ENCODE data around the gene CNP. TPM values are rescaled to one million over a fixed set of nuclear protein-coding genes. Genes with fewer than 3 reads are reported as not detected.
A peak's percentile ranks its signal among the peaks of the same experiment; 100 is the strongest.
"Not testable (repeated sequence)": the region's sequence is repeated elsewhere in the genome, so short reads cannot be mapped to it uniquely, and the experiment has no call there.

CNP gene
- 39.5 and 41.6 TPM in 2 replicates for total RNA-seq (2014; rRNA removed; shearing (Covaris generic))

DNA sequence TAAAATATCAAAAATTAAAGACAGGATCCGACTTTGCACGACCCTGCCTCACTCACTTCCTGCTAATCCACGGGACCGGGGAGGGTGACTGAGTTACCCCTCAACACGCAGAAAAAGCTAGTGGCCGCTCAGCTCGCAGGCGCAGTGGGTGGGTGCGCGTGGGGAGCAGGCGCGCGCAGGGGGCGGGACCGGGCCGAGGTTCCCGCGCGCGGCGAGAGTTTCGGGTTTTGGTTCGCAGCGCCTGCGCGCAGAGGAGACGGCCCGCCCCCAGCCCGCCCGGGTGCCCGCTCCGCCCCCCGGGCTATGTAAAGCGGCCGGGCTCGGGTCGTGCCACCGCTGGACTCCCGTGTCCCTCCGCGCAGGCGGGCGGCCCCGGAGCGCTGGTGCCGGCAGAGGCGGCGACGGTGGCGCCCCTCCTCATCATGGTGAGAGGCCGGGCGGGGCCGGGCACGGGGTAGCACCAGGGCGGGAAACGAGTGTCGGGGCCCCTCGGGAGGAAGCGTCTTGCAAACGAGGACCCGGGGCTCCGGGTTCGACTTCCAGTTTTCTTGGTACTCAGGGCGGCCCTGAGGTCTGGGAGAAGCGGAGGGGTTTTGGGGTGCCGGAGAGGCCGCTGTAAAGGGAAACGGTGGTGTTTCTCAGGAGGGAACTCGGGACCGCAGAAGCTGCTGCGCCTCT is at the start of gene CNP:
Gene CNP (plus strand): TSS at position 333 of the 678 bp plus-strand sequence. CDS start 90 bp downstream, at position 423.
- DNase-seq (ENCODE audit: low read depth) = peak; percentile 92

- DNase-seq (ENCODE audit: low read depth) = no peak
These were observed 49.4 kb upstream of the CNP start for GRCh38 chr17:41917192-41917591.

DNA sequence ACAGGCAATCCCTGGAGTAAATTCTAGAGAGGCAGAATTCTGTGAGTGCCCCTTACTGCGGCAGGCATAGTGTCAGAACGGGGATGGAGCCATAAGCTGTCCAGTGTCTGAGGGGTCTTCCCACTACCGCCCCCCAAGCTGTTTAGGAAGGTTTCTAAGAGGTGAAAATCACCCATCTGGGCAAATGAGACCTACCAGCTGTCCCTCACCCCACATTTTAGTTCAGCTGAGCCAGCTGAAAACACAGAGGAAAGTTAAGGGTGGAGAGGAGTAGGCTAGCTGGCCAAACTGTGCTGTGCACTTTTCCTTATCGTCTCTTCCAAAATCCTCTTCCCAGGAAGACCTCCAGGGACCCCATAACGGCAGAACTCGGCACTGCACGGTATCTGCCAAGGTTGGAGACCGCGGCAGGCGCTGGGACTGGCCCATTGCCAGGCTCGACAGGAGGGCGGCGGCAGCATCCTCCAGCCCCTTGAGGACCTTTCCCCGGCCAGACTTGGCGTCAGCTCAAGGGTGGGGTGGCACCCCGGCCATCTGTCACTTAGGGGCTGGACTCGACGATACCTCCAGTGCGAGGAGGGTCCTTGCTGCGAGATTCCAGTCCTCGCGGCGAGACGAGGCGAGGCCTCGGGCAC is 48.8 kb upstream of the CNP start:
- peak; percentile 71 for DNase-seq (ENCODE audit: low read depth)

DNA sequence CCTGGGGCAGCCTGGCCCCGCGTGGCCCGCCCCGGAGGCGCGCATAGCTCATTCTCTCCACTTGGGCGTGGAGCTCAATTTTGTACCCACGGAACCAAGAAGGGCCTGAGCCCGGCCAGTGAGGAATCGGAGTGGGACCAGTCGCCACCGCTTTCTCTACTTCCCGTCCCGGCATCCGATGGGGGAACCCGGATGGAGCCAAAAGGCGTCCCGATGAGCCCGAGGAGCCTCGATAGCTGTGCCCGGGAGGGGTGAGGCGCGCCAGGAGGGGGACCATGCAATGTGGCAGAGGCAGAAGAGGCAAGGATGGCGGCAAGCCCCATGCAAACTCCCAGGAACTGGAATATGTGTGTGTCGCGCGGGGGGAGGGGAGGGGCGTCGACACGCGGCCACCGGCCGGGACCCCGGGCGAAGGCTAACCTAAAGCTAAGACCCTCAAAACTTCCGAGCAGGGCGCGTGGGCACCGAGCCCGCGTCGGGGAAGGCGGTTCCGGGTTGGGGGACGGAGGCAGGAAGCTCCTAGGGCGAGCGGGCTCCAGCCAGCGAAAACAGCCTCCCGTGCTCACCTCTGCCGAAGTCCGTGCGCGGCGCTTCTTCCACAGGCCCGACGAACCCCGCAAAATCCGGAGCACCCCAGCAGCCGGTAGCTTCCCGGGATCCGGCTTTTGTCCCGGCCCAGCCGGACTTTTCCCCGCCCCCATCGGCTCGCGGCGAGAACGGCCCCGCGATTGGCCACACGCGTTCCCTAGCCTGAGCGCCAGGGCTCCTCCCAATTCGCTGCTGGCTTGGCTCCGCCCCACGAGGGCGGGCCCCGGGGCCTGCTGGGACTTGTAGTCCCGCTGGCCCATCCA is 48.1 kb upstream of the CNP start, which contains the start of gene ACLY:
Gene ACLY (minus strand): TSS at position 638 of the 851 bp plus-strand sequence. CDS start 5,078 bp downstream, outside the sequence.
- DNase-seq (ENCODE audit: low read depth) = peak; percentile 99

GRCh38 chr17:41919165-41919817 is 47.3 kb upstream of the CNP start:
- DNase-seq (ENCODE audit: low read depth) = no peak

DNA sequence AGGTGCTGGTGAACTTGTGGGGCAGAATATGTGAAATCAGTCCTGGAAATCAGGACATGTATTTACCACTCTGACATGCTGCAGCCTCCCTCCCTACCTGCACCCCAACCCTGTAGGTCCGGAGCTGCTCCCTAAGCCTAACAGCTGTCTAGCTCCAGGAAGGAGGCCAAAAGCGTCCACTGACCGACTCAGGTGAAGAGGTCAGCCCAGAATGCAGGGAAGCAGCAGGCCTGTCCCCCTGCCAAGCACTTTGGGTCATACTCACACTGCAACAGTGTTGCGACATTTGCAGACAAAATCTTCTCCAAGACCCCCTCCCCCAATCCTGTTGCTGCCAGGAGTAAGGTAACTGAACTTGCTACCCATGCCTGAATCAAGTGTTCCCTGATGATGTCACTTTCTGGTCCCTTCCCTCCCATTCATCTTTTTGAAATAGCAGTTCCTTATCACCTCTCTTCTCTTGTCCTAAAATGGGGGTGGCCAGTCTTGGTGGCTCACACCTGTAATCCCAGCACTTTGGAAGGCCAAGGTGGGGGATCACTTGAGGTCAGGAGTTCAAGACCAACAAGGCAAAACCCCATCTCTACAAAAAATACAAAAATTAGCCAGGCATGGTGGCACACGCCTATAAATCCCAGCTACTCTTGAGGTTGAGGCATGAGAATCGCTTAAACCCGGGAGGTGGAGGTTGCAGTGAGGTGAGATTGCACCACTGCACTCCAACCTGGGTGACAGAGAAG is 46.6 kb upstream of the CNP start:
- no peak for DNase-seq (ENCODE audit: low read depth)

GRCh38 chr17:41920580-41920955 is 46.0 kb upstream of the CNP start:
- no peak for DNase-seq (ENCODE audit: low read depth)

DNA sequence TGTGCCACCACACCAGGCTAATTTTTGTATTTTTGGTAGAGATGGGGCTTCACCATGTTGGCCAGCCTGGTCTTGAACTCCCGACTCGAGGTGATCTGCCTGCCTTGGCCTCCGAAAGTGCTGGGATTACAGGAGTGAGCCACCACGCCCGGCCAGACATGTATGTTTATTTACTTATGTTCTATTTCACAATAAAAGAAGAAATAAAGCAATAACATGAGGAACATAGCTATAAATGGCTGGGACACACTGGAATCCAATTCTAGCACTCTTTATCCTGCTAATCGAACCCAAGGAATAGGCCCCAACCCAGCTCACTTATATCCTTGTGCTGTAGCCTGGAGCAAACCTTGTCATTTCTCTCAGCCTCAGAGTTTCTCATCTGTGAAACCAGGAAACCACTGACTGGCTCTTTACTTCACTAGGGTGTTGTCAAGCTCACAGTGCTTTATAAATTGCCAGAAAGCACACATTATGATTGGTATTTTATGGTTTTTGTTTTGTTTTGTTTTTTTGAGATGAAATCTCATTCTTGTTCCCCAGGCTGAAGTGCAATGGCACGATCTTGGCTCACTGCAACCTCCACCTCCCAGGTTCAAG is 40.5 kb upstream of the CNP start:
- DNase-seq (ENCODE audit: low read depth) = no peak

- DNase-seq (ENCODE audit: low read depth) = no peak
These were observed 37.8 kb upstream of the CNP start for GRCh38 chr17:41928693-41929251.

GRCh38 chr17:41930009-41930832 is 36.4 kb upstream of the CNP start, which contains the start of gene ODAD4:
Gene ODAD4 (plus strand): TSS chr17:41930617. CDS start chr17:41930724, 107 bp downstream.
- peak; percentile 99 for DNase-seq (ENCODE audit: low read depth)

GRCh38 chr17:41930833-41931156 is 35.8 kb upstream of the CNP start:
- not testable (repeated sequence) for DNase-seq (ENCODE audit: low read depth)

- DNase-seq (ENCODE audit: low read depth) = not testable (repeated sequence)
These were observed 34.9 kb upstream of the CNP start for GRCh38 chr17:41931715-41932114.

GRCh38 chr17:41932816-41933389 is 33.7 kb upstream of the CNP start:
- no peak for DNase-seq (ENCODE audit: low read depth)

GRCh38 chr17:41935641-41936040 is 31.0 kb upstream of the CNP start:
- no peak for DNase-seq (ENCODE audit: low read depth)

DNA sequence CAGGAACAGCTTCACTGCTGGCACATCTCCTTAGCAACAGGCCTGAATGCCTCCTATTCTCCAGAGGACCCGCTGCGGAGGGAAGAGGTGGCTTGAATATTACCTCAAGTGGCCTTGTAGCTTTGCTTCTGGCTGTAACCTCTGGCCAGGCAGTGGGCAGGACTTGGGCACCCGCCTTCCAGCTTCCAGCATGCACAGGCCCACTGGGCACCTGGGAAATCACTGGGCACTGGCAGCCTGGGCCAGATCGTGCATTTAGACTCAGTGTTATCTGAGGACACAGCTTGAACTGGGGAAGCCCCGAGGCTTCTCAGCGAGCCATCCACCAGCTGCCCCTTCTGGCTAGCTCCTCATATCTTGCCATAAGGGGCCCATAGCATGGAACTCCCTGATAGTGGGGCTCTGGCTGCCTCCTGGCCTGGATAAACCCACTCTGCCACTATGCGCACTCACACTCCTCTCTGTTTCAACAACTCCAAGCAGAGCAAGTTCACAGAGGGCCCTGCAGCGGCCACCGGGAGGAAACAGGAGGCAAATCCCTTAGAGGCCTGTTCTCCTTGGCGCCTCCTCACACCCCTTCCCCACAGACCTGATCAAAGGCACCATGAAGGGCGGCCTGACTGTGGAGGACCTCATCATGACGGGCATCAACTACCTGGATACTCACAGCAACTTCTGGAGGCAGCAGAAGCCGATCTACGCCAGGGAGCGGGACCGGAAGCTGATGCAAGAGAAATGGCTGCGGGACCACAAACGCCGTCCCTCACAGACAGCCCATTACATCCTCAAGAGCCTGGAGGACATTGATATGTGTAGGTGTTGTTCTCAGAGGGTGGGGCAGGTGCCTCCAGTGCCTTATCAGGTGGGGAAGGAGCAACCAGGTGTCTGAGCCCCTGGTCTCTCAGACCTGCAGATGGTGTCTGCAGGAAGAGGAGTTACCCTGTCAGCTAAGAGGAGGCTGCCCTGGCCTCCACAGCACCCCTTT is 28.3 kb upstream of the CNP start:
- DNase-seq (ENCODE audit: low read depth) = no peak

GRCh38 chr17:41939044-41939692 is 27.4 kb upstream of the CNP start:
- no peak for DNase-seq (ENCODE audit: low read depth)

DNA sequence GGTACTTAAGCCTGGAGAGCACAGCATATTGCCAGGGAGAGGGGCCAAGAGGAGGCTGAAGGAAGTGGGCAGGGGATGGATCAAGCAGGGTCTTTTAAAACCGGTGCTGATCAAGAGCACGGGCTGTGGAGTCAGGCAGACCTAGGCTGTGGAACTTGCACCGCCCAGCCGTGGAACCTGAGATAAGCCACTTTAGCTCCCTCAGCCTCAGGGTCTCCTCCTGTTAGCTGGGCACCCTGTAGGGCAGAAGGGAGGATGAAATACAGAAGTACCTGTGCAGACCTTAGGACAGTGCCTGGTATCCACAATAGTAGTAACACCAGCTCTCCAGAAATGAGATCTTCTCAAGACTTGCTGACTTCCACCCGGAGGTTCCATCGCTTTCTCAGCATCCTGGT is 26.9 kb upstream of the CNP start:
- no peak for DNase-seq (ENCODE audit: low read depth)
